Panc1 (cell line): ENCODE measurements around the gene PHKA2. TPM values are rescaled to one million over a fixed set of nuclear protein-coding genes. Genes with fewer than 3 reads are reported as not detected.

Source experiments
- ATAC-seq: fragments of 200-7000 bp; cut with Tn5 transposase; 2 replicates; pipeline ENCODE4 v1.9.1; 2020; ENCODE audit warnings: mild to moderate bottlenecking, moderate library complexity
- Bru-seq: library from RNA; stranded (reverse); fragments of 400-500 nt; gene quantifications from one replicate; lab custom pipeline; 2021; lab: Mats Ljungman, UMichigan
- BruChase-seq, 2 experiments: library from RNA; stranded (reverse); fragments of 400-500 nt; gene quantifications; one replicate each; lab custom pipeline; 2021; lab: Mats Ljungman, UMichigan
- BruUV-seq: library from RNA; stranded (reverse); fragments of 400-500 nt; replicated peaks from 2 replicates; lab custom pipeline; 2021; lab: Mats Ljungman, UMichigan
- CTCF ChIA-PET: fragments of 300-600 bp; sonication (Branson Sonifier 250); formaldehyde crosslinking; loops from one replicate; lab custom pipeline; 2022; ENCODE audit warnings: antibody characterized with exemption; lab: Charles Lee
- POLR2A ChIA-PET: fragments of 300-600 bp; sonication (Branson Sonifier 250); formaldehyde crosslinking; loops from one replicate; lab custom pipeline; 2022; ENCODE audit warnings: antibody characterized with exemption; lab: Charles Lee
- DNase-seq: peaks from one replicate; pipeline ENCODE4 v3.0.0-alpha.2; 2010; ENCODE audit warnings: low read depth, low spot score
- H3K27ac ChIP-seq: 2 replicates; pipeline ENCODE4 v1.5.1; 2011; ENCODE audit warnings: mild to moderate bottlenecking, low read length, inconsistent platforms
- H3K27me3 ChIP-seq: fragments of 200-500 bp; sonication (Bioruptor generic); 2 replicates; pipeline ENCODE4 v1.6.0; 2014; ENCODE audit warnings: low read length, inconsistent platforms; ENCODE audit not compliant: control insufficient read depth, insufficient read depth
- H3K36me3 ChIP-seq: fragments of 200-500 bp; sonication (Bioruptor generic); 2 replicates; pipeline ENCODE4 v1.5.1; 2014; ENCODE audit warnings: inconsistent platforms, mild to moderate bottlenecking, low read length, moderate library complexity; ENCODE audit not compliant: control insufficient read depth, insufficient read depth
- H3K4me1 ChIP-seq: 2 replicates; pipeline ENCODE4 v1.5.1; 2011; ENCODE audit warnings: inconsistent platforms, mild to moderate bottlenecking, low read length, moderate library complexity; ENCODE audit not compliant: control insufficient read depth, insufficient read depth
- H3K4me3 ChIP-seq, 2 experiments: 2 replicates each; pipeline ENCODE4 v1.5.1; 2011 to 2012; ENCODE audit warnings: low read depth in 2 of 2, low read length in 2 of 2, mild to moderate bottlenecking in 2 of 2, inconsistent platforms in 1 of 2, moderate library complexity in 1 of 2
- H3K9me3 ChIP-seq: fragments of 200-500 bp; sonication (Bioruptor generic); 2 replicates; pipeline ENCODE4 v1.5.1; 2014; ENCODE audit warnings: low read depth, mild to moderate bottlenecking, inconsistent platforms, low read length, moderate library complexity; ENCODE audit not compliant: control insufficient read depth, insufficient read depth
- POLR2AphosphoS5 ChIP-seq: IDR thresholded peaks from 2 replicates; pipeline ENCODE4 v1.6.1; 2012; ENCODE audit warnings: mild to moderate bottlenecking, low read depth, low read length, moderate library complexity
- SIN3A ChIP-seq: IDR thresholded peaks from 2 replicates; pipeline ENCODE4 v1.6.1; 2012; ENCODE audit warnings: low read depth, mild to moderate bottlenecking, low read length, moderate library complexity, borderline replicate concordance; ENCODE audit not compliant: insufficient read depth
- TCF7L2 ChIP-seq: IDR thresholded peaks from 2 replicates; pipeline ENCODE4 v1.6.1; 2011; ENCODE audit warnings: mild to moderate bottlenecking, low read depth, low read length, inconsistent platforms
- in situ Hi-C: cut with HindIII; loops from 2 replicates; pipeline ENCODE4 v1.10.0; 2016; ENCODE audit warnings: low sequenced_read_pairs, low pct_unique_long_range_greater_than_20kb
- intact Hi-C: fragments of 100-400 bp; cut with micrococcal nuclease; formaldehyde crosslinking; loops from one replicate; pipeline ENCODE4 v1.10.0; 2022; ENCODE audit not compliant: unreplicated experiment
- long read RNA-seq: library from polyadenylated mRNA; unstranded; transcript quantifications from one replicate; pipeline ENCODE4 v2.0.0, GENCODE V29; 2021; ENCODE audit not compliant: unreplicated experiment
- polyA plus RNA-seq: library from polyadenylated mRNA; unstranded; fragments of >200 nt; gene quantifications from one replicate; pipeline ENCODE4 v1.2.1, GENCODE V29; 2012; ENCODE audit warnings: missing spikeins; ENCODE audit not compliant: insufficient read length
- total RNA-seq: library from RNA; stranded (reverse); gene quantifications from one replicate; pipeline ENCODE4 v1.2.1, GENCODE V29; 2021; ENCODE audit not compliant: unreplicated experiment
- TF ChIP-seq, protein P1 (sequence below): fragments of 450-650 bp; IDR thresholded peaks from 2 replicates; pipeline ENCODE4 v1.5.1; 2017; ENCODE audit warnings: mild to moderate bottlenecking
- TF ChIP-seq, protein P2 (sequence below), 2 experiments: IDR thresholded peaks; 2 replicates each; pipeline ENCODE4 v1.6.1; 2011 to 2012; ENCODE audit warnings: low read depth in 2 of 2, control low read depth in 1 of 2, low read length in 1 of 2, mild to moderate bottlenecking in 1 of 2, moderate library complexity in 1 of 2; ENCODE audit not compliant: insufficient read depth in 1 of 2

Gene PHKA2, protein sequence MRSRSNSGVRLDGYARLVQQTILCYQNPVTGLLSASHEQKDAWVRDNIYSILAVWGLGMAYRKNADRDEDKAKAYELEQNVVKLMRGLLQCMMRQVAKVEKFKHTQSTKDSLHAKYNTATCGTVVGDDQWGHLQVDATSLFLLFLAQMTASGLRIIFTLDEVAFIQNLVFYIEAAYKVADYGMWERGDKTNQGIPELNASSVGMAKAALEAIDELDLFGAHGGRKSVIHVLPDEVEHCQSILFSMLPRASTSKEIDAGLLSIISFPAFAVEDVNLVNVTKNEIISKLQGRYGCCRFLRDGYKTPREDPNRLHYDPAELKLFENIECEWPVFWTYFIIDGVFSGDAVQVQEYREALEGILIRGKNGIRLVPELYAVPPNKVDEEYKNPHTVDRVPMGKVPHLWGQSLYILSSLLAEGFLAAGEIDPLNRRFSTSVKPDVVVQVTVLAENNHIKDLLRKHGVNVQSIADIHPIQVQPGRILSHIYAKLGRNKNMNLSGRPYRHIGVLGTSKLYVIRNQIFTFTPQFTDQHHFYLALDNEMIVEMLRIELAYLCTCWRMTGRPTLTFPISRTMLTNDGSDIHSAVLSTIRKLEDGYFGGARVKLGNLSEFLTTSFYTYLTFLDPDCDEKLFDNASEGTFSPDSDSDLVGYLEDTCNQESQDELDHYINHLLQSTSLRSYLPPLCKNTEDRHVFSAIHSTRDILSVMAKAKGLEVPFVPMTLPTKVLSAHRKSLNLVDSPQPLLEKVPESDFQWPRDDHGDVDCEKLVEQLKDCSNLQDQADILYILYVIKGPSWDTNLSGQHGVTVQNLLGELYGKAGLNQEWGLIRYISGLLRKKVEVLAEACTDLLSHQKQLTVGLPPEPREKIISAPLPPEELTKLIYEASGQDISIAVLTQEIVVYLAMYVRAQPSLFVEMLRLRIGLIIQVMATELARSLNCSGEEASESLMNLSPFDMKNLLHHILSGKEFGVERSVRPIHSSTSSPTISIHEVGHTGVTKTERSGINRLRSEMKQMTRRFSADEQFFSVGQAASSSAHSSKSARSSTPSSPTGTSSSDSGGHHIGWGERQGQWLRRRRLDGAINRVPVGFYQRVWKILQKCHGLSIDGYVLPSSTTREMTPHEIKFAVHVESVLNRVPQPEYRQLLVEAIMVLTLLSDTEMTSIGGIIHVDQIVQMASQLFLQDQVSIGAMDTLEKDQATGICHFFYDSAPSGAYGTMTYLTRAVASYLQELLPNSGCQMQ
- 20.6 TPM for total RNA-seq
- polyA plus RNA-seq, result 23.6 TPM
- percentile 53 among the genes with signal in this experiment for Bru-seq, nascent RNA
- percentile 52 among the genes with signal in this experiment for BruChase-seq, experiment 1, labeled RNA remaining after a 2-hour chase
- percentile 58 among the genes with signal in this experiment for BruChase-seq, experiment 2, labeled RNA remaining after a 6-hour chase
- long read RNA-seq, full-length matches to known transcripts, result 11 of 30 reads
- long read RNA-seq, partial matches to known transcripts, result 4 of 30 reads
- long read RNA-seq, other reads (novel, unspliced or antisense), result 15 of 30 reads

DNA sequence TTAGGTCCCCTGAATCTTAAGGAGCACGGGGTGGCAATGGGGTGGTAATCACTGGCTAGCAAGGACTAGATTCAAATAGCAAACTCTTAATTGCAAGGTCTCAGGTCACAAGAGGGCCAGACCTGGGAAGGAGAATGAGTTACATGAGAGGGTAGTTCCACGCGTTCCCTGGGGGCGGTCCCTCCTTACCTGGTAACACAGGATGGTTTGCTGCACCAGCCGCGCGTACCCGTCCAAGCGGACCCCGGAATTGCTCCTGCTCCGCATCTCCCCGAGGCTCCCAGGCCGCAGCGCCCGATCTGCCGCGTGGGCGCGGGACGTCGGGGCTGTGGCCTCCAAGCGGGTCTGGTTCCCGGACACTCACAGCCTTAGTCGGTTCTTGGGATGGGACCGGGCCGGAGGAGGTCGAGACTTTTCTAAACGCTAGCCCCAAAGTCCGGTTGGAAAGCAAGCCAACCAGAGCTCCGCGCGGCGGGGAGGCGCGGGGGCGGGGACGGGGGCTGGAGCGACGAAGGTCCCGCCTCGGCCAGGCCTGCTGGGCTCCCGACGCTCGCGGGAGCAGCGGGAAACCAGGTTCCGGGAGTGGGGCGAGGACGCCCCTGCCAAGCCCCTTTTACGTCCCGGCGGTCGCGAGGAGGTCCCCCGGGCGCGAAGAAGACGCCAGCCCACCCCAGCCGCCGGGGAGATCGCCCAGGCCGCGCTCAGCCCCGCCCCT, at the start of gene PHKA2:
Gene PHKA2, minus strand, starts transcription at position 449 of the 715 bp plus-strand sequence. Its CDS starts 182 bp downstream, at position 267.
- DNase-seq (no peak), ATAC-seq (peak; percentile 88)
- CTCF ChIA-PET, result interaction anchor here (0.6 kb wide), 1 partner anchor 42 kb away, joined by 3 read pairs; no protein-coding TSS in a partner anchor
- H3K4me3 ChIP-seq, result peak within 1 kb of the TSS; percentile 62 to 67
- BruUV-seq, result no TSS peak
- intact Hi-C loops (no loop called here), in situ Hi-C loops (no loop called here)
- POLR2A ChIA-PET, result interaction anchor here (0.6 kb wide), 1 partner anchor 10 kb away, joined by 3 read pairs; no protein-coding TSS in a partner anchor
- no peaks in the 10 kb centered on the region for H3K27me3 ChIP-seq
- H3K4me1 ChIP-seq, result no peaks in the 10 kb centered on the region
- TF ChIP-seq, protein P1, sequence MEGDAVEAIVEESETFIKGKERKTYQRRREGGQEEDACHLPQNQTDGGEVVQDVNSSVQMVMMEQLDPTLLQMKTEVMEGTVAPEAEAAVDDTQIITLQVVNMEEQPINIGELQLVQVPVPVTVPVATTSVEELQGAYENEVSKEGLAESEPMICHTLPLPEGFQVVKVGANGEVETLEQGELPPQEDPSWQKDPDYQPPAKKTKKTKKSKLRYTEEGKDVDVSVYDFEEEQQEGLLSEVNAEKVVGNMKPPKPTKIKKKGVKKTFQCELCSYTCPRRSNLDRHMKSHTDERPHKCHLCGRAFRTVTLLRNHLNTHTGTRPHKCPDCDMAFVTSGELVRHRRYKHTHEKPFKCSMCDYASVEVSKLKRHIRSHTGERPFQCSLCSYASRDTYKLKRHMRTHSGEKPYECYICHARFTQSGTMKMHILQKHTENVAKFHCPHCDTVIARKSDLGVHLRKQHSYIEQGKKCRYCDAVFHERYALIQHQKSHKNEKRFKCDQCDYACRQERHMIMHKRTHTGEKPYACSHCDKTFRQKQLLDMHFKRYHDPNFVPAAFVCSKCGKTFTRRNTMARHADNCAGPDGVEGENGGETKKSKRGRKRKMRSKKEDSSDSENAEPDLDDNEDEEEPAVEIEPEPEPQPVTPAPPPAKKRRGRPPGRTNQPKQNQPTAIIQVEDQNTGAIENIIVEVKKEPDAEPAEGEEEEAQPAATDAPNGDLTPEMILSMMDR, result no peak
- TF ChIP-seq, protein P2, sequence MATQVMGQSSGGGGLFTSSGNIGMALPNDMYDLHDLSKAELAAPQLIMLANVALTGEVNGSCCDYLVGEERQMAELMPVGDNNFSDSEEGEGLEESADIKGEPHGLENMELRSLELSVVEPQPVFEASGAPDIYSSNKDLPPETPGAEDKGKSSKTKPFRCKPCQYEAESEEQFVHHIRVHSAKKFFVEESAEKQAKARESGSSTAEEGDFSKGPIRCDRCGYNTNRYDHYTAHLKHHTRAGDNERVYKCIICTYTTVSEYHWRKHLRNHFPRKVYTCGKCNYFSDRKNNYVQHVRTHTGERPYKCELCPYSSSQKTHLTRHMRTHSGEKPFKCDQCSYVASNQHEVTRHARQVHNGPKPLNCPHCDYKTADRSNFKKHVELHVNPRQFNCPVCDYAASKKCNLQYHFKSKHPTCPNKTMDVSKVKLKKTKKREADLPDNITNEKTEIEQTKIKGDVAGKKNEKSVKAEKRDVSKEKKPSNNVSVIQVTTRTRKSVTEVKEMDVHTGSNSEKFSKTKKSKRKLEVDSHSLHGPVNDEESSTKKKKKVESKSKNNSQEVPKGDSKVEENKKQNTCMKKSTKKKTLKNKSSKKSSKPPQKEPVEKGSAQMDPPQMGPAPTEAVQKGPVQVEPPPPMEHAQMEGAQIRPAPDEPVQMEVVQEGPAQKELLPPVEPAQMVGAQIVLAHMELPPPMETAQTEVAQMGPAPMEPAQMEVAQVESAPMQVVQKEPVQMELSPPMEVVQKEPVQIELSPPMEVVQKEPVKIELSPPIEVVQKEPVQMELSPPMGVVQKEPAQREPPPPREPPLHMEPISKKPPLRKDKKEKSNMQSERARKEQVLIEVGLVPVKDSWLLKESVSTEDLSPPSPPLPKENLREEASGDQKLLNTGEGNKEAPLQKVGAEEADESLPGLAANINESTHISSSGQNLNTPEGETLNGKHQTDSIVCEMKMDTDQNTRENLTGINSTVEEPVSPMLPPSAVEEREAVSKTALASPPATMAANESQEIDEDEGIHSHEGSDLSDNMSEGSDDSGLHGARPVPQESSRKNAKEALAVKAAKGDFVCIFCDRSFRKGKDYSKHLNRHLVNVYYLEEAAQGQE (IDR thresholded peaks at IDR 0.05; ENCODE audit: insufficient read depth in 1 of 2, low read depth in 2 of 2, low read length in 1 of 2), result no peak
- TF ChIP-seq POLR2AphosphoS5 (no peak), TCF7L2 (no peak), SIN3A (no peak)
- no peaks in the 10 kb centered on the region for H3K9me3 ChIP-seq
- peak within 1 kb of the TSS; percentile 65 for H3K27ac ChIP-seq
- no peaks in the 10 kb centered on the region for H3K36me3 ChIP-seq
